ENCODE data around the gene RLBP1. TPM values are rescaled to one million over a fixed set of nuclear protein-coding genes. Genes with fewer than 3 reads are reported as not detected.
A peak's percentile ranks its signal among the peaks of the same experiment; 100 is the strongest.

The RLBP1 gene
- total RNA-seq, 4 donors from 2014 or later = not detected

DNA sequence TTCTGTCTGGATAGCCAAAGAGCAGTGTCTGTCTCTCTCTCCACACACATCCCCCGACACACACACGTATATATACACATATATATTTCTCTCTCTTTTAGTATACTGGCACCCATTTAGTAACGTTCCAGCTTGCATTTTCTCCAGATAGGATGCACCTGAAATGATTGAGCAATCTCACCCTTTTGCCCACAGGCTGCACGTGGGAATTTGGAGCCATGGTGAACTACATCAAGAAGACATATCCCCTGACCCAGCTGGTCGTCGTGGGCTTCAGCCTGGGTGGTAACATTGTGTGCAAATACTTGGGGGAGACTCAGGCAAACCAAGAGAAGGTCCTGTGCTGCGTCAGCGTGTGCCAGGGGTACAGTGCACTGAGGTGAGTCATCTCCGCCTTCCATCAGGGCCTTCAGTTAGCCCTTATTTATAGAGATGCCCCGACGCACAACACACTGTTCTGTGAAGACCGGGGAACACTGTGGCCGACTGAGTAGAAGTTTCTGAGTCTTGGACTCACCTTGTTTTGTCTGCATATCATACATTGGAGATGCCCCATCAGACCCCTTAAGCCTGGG is 45.7 kb downstream of the RLBP1 start:
- H3K4me1 ChIP-seq = no peaks in the 10 kb centered on the region
- H3K9me3 ChIP-seq = no peaks in the 10 kb centered on the region
- intact Hi-C loops (cut with DNase I; ENCODE audit: low total_unique reads) = loop anchor here (10.0 kb wide), 1 partner anchor 271 kb away; no protein-coding TSS in a partner anchor
- H3K36me3 ChIP-seq = no peaks in the 10 kb centered on the region
- TF ChIP-seq, protein P1, sequence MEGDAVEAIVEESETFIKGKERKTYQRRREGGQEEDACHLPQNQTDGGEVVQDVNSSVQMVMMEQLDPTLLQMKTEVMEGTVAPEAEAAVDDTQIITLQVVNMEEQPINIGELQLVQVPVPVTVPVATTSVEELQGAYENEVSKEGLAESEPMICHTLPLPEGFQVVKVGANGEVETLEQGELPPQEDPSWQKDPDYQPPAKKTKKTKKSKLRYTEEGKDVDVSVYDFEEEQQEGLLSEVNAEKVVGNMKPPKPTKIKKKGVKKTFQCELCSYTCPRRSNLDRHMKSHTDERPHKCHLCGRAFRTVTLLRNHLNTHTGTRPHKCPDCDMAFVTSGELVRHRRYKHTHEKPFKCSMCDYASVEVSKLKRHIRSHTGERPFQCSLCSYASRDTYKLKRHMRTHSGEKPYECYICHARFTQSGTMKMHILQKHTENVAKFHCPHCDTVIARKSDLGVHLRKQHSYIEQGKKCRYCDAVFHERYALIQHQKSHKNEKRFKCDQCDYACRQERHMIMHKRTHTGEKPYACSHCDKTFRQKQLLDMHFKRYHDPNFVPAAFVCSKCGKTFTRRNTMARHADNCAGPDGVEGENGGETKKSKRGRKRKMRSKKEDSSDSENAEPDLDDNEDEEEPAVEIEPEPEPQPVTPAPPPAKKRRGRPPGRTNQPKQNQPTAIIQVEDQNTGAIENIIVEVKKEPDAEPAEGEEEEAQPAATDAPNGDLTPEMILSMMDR (IDR thresholded peaks at IDR 0.05) = no peak
- TF ChIP-seq POLR2A (IDR thresholded peaks at IDR 0.05) = no peak
- H3K4me3 ChIP-seq = no peak overlapping the region
- H3K27ac ChIP-seq = no peak overlapping the region
- no peaks in the 10 kb centered on the region for H3K27me3 ChIP-seq
- DNase-seq = no peak

- Histone ChIP-seq H3K27me3 (no peaks in the 10 kb centered on the region), H3K4me3 (no peak overlapping the region), H3K36me3 (no peaks in the 10 kb centered on the region), H3K4me1 (no peaks in the 10 kb centered on the region), H3K27ac (no peak overlapping the region), H3K9me3 (no peaks in the 10 kb centered on the region)
- intact Hi-C loops (cut with DNase I; ENCODE audit: low total_unique reads) = loop anchor here (10.0 kb wide), 1 partner anchor 270 kb away; no protein-coding TSS in a partner anchor
- TF ChIP-seq, protein P1 (IDR thresholded peaks at IDR 0.05) = no peak
- no peak for TF ChIP-seq POLR2A (IDR thresholded peaks at IDR 0.05)
- DNase-seq = no peak
Measured at GRCh38 chr15:89174476-89174875, 46.9 kb downstream of the RLBP1 start.

DNA sequence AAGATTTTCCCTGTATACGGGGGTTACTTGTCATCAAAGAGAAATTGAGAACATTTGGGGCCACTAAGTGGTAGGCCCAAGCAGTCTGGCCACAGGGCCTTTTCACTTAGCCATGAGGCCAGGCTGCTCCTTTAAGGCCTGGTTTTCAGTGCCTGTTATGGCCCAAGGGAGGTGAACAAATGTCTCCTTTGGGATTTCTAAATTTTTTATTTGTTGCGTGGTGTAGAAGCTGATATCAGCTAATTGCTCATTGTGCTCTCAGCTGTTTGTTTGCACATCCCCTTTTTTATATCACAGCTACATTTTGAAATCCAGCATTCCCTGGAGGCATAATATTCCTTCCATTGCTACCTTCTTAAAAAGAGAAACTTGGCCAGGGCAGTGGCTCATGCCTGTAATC is 48.5 kb downstream of the RLBP1 start:
- Histone ChIP-seq H3K9me3 (no peaks in the 10 kb centered on the region), H3K36me3 (no peaks in the 10 kb centered on the region), H3K4me1 (no peaks in the 10 kb centered on the region), H3K27ac (peak overlapping the region; percentile 1 to 29), H3K4me3 (no peak overlapping the region), H3K27me3 (no peaks in the 10 kb centered on the region)
- TF ChIP-seq POLR2A (IDR thresholded peaks at IDR 0.05) = no peak
- TF ChIP-seq, protein P1 (IDR thresholded peaks at IDR 0.05) = no peak
- DNase-seq = no peak
- intact Hi-C loops (cut with DNase I; ENCODE audit: low total_unique reads) = loop anchor here (10.0 kb wide), 1 partner anchor 268 kb away; no protein-coding TSS in a partner anchor

- intact Hi-C loops (cut with DNase I; ENCODE audit: low total_unique reads) = loop anchor here (10.0 kb wide), 1 partner anchor 267 kb away; no protein-coding TSS in a partner anchor
- no peaks in the 10 kb centered on the region for H3K27me3 ChIP-seq
- H3K4me1 ChIP-seq = no peaks in the 10 kb centered on the region
- peak in 1 of 2 donors; percentile 37 for DNase-seq
- no peak overlapping the region for H3K4me3 ChIP-seq
- no peak overlapping the region for H3K27ac ChIP-seq
- no peaks in the 10 kb centered on the region for H3K36me3 ChIP-seq
- no peak for TF ChIP-seq POLR2A (IDR thresholded peaks at IDR 0.05)
- TF ChIP-seq, protein P1 (IDR thresholded peaks at IDR 0.05) = peak; percentile 44 to 54 (median 52)
- H3K9me3 ChIP-seq = no peaks in the 10 kb centered on the region
Measured at GRCh38 chr15:89171136-89172072, 50.0 kb downstream of the RLBP1 start.

DNA sequence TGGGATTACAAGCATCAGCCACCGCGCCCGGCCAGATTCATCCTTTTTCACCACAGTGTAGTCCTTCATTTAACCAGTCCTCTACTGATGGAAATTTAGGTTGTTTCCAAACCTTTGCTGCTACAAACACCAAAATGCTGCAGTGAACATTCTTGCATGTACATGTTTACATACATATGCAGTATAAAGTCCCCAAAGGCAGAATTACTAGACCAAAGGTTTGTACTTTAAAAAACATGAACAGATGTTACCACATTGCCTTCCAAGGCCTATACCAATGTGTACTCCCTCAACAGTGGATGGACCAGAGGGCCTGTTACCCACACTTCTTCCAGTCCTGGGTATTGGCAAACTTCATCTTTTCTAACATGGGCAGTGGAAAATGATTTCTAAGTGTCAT is 51.0 kb downstream of the RLBP1 start:
- intact Hi-C loops (cut with DNase I; ENCODE audit: low total_unique reads) = loop anchor here (10.0 kb wide), 1 partner anchor 266 kb away; no protein-coding TSS in a partner anchor
- no peak for DNase-seq
- Histone ChIP-seq H3K9me3 (no peaks in the 10 kb centered on the region), H3K36me3 (no peaks in the 10 kb centered on the region), H3K27me3 (no peaks in the 10 kb centered on the region), H3K4me3 (no peak overlapping the region), H3K27ac (no peak overlapping the region), H3K4me1 (no peaks in the 10 kb centered on the region)
- TF ChIP-seq, protein P1 (IDR thresholded peaks at IDR 0.05) = no peak
- TF ChIP-seq POLR2A (IDR thresholded peaks at IDR 0.05) = no peak
